HL-60 (cell line): ENCODE results near the gene SLC35A1.

Experiments
- DNase-seq, 2 experiments: peaks; one replicate each; pipeline ENCODE4 v3.0.0-alpha.2; 2010 to 2020; ENCODE audit warnings: low read depth in 1 of 2, low spot score in 1 of 2
- H3K27ac ChIP-seq: fragments of 250-450 bp; sonication (Bioruptor Pico); replicated peaks from 2 replicates; pipeline ENCODE4 v1.5.1; 2020; ENCODE audit warnings: mild to moderate bottlenecking, moderate library complexity
- H3K27me3 ChIP-seq: fragments of 250-450 bp; sonication (Bioruptor Pico); 2 replicates; pipeline ENCODE4 v1.5.1; 2021; ENCODE audit warnings: mild to moderate bottlenecking, moderate library complexity; ENCODE audit not compliant: insufficient read depth, poor library complexity, severe bottlenecking
- H3K4me3 ChIP-seq: replicated peaks from 2 replicates; pipeline ENCODE4 v1.5.1; 2011; ENCODE audit warnings: mild to moderate bottlenecking, control low read depth, low read length; ENCODE audit not compliant: insufficient read depth
- GABPA ChIP-seq: IDR thresholded peaks from 2 replicates; pipeline ENCODE4 v1.6.1; 2012; ENCODE audit warnings: low read depth
- POLR2AphosphoS5 ChIP-seq: IDR thresholded peaks from 2 replicates; pipeline ENCODE4 v1.6.1; 2012; ENCODE audit warnings: low read depth
- SPI1 ChIP-seq: IDR thresholded peaks from 2 replicates; pipeline ENCODE4 v1.6.1; 2012; ENCODE audit warnings: low read depth, mild to moderate bottlenecking, borderline replicate concordance
- TF ChIP-seq, protein P1 (sequence below): IDR thresholded peaks from 2 replicates; pipeline ENCODE4 v1.6.1; 2012; ENCODE audit warnings: low read depth; ENCODE audit not compliant: insufficient replicate concordance
- TF ChIP-seq, protein P2 (sequence below): IDR thresholded peaks from one replicate; pipeline ENCODE4 v1.5.1; 2011; ENCODE audit warnings: low read length, control low read depth, inconsistent platforms; ENCODE audit not compliant: insufficient read depth

The SLC35A1 gene

DNA sequence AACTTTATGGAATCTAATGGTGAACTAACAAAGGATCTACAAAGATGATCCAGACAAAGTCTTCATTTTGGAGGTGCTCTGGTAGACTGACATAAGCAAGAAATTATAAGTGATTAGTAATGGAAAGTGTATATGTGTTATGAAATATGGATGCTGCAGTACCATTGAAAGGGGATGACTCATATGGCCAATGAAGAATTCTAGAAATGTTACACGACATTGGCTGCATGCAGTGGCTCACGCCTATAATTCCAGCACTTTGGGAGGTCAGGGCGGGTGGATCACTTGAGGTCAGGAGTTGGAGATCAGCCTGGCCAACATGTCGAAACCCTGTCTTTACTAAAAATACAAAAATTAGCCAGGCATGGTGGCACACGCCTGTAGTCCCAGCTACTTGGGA, 41.5 kb upstream of the SLC35A1 start:
- DNase-seq, result no peak
- TF ChIP-seq GABPA (no peak), POLR2AphosphoS5 (no peak), SPI1 (no peak)
- TF ChIP-seq, protein P1, sequence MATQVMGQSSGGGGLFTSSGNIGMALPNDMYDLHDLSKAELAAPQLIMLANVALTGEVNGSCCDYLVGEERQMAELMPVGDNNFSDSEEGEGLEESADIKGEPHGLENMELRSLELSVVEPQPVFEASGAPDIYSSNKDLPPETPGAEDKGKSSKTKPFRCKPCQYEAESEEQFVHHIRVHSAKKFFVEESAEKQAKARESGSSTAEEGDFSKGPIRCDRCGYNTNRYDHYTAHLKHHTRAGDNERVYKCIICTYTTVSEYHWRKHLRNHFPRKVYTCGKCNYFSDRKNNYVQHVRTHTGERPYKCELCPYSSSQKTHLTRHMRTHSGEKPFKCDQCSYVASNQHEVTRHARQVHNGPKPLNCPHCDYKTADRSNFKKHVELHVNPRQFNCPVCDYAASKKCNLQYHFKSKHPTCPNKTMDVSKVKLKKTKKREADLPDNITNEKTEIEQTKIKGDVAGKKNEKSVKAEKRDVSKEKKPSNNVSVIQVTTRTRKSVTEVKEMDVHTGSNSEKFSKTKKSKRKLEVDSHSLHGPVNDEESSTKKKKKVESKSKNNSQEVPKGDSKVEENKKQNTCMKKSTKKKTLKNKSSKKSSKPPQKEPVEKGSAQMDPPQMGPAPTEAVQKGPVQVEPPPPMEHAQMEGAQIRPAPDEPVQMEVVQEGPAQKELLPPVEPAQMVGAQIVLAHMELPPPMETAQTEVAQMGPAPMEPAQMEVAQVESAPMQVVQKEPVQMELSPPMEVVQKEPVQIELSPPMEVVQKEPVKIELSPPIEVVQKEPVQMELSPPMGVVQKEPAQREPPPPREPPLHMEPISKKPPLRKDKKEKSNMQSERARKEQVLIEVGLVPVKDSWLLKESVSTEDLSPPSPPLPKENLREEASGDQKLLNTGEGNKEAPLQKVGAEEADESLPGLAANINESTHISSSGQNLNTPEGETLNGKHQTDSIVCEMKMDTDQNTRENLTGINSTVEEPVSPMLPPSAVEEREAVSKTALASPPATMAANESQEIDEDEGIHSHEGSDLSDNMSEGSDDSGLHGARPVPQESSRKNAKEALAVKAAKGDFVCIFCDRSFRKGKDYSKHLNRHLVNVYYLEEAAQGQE, result no peak
- TF ChIP-seq, protein P2, sequence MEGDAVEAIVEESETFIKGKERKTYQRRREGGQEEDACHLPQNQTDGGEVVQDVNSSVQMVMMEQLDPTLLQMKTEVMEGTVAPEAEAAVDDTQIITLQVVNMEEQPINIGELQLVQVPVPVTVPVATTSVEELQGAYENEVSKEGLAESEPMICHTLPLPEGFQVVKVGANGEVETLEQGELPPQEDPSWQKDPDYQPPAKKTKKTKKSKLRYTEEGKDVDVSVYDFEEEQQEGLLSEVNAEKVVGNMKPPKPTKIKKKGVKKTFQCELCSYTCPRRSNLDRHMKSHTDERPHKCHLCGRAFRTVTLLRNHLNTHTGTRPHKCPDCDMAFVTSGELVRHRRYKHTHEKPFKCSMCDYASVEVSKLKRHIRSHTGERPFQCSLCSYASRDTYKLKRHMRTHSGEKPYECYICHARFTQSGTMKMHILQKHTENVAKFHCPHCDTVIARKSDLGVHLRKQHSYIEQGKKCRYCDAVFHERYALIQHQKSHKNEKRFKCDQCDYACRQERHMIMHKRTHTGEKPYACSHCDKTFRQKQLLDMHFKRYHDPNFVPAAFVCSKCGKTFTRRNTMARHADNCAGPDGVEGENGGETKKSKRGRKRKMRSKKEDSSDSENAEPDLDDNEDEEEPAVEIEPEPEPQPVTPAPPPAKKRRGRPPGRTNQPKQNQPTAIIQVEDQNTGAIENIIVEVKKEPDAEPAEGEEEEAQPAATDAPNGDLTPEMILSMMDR, result no peak
- Histone ChIP-seq H3K4me3 (no peak overlapping the region), H3K27ac (no peak overlapping the region), H3K27me3 (no peaks in the 10 kb centered on the region)

DNA sequence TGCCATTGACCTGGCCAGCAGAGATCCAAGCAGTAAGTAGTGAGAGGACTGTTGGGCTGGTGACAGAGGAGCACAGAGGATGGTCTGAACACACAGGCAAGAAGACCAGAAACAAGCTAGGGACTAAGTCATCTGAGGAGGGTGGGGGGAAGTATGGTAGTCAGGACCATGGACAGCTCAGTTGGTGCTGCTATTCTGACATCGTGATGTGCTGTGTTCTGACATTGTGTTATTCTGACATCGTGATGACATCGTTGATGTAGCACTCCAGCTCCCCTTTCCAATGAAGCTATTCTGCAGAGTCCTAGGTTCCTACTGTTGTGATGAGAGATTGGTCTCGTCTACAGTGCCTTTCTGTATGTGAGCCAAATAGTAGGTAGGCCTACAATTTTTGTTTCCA, 36.3 kb upstream of the SLC35A1 start:
- no peak overlapping the region for H3K27ac ChIP-seq
- DNase-seq, result peak; percentile 26 to 51
- no peak overlapping the region for H3K4me3 ChIP-seq
- no peaks in the 10 kb centered on the region for H3K27me3 ChIP-seq
- TF ChIP-seq, protein P1, result peak; percentile 98
- no peak for TF ChIP-seq GABPA

DNA sequence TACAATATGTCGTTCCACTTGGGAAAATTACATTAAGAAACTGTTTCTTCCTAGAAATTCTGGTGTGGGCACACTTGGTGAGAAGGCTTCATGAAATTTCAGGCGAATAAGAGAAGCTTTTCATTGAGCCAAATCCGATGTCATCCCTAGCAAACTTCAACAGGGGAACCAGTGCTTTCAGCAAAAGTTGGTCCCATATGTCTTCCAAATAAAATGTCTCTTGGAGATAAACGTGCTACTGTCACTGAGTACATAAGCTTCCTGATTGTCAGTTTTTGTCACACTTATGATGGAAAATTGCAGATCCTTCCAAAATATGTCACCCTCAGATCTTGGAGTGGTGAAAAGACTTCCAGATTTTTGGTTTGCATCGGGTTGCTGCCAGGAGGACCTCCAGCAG, 31.1 kb upstream of the SLC35A1 start:
- TF ChIP-seq GABPA, result no peak
- TF ChIP-seq, protein P1, result no peak
- TF ChIP-seq POLR2AphosphoS5, result no peak
- no peak for TF ChIP-seq SPI1
- TF ChIP-seq, protein P2, result no peak
- DNase-seq, result no peak
- Histone ChIP-seq H3K4me3 (no peak overlapping the region), H3K27me3 (no peaks in the 10 kb centered on the region), H3K27ac (no peak overlapping the region)

DNA sequence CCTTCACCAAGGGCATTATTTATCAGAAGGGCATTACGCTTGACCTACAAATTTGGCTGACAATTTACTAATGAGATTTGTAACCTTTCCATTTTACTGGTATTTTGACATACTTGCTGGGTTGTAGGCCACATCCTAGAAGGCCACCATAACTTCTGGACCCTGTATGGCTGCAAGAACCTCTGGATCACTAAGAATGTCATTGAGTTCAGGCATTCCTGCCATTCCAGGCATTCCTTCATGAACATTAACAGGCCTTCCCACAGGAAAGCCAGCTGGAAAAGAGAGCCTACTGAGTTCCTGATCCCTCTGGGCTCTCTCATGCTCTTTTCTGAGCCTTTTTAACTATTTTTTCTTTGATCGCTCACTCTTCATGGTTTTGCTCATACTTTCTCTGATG, 28.4 kb upstream of the SLC35A1 start:
- Histone ChIP-seq H3K27me3 (no peaks in the 10 kb centered on the region), H3K4me3 (no peak overlapping the region), H3K27ac (no peak overlapping the region)
- DNase-seq, result no peak
- TF ChIP-seq POLR2AphosphoS5, result no peak
- TF ChIP-seq, protein P1, result no peak
- TF ChIP-seq GABPA, result no peak
- TF ChIP-seq SPI1, result no peak
- TF ChIP-seq, protein P2, result no peak
